Liver (tissue), 9 donors: ENCODE results near the gene MAGEC3. TPM values are rescaled to one million over a fixed set of nuclear protein-coding genes. Genes with fewer than 3 reads are reported as not detected.

Experiments used
- DNase-seq: peaks from one replicate; pipeline ENCODE4 v3.0.0-alpha.2; 2017; ENCODE audit warnings: low spot score
- H3K27ac ChIP-seq, 2 donors: one replicate each; pipeline ENCODE4 v1.7.0; 2013; ENCODE audit warnings: inconsistent platforms in 2 of 2, low read length in 2 of 2, control low read depth in 1 of 2, low read depth in 1 of 2, mild to moderate bottlenecking in 1 of 2
- H3K27me3 ChIP-seq, 4 donors: one replicate each; pipeline versions ENCODE4 v1.6.1 to v1.7.0; 2013; ENCODE audit warnings: low read length in 3 of 4, inconsistent platforms in 1 of 4, mild to moderate bottlenecking in 1 of 4, moderate library complexity in 1 of 4; ENCODE audit not compliant: control insufficient read depth in 4 of 4, insufficient read depth in 4 of 4
- H3K36me3 ChIP-seq, 4 donors: one replicate each; pipeline versions ENCODE4 v1.6.1 to v1.7.0; 2013; ENCODE audit warnings: low read length in 3 of 4, mild to moderate bottlenecking in 3 of 4, low read depth in 1 of 4, moderate library complexity in 1 of 4; ENCODE audit not compliant: control insufficient read depth in 4 of 4, insufficient read depth in 3 of 4
- H3K4me1 ChIP-seq, 4 donors: one replicate each; pipeline versions ENCODE4 v1.6.1 to v1.7.0; 2013; ENCODE audit warnings: low read length in 3 of 4, mild to moderate bottlenecking in 3 of 4, moderate library complexity in 1 of 4; ENCODE audit not compliant: control insufficient read depth in 4 of 4, insufficient read depth in 4 of 4
- H3K4me3 ChIP-seq, 3 donors: one replicate each; pipeline versions ENCODE4 v1.6.1 to v1.7.0; 2013; ENCODE audit warnings: low read length in 3 of 3, control low read depth in 1 of 3, low read depth in 1 of 3, mild to moderate bottlenecking in 1 of 3
- H3K9ac ChIP-seq, 2 donors: one replicate each; pipeline ENCODE4 v1.7.0; 2013; ENCODE audit warnings: low read length in 2 of 2, mild to moderate bottlenecking in 2 of 2, moderate library complexity in 2 of 2, control low read depth in 1 of 2, low read depth in 1 of 2
- H3K9me3 ChIP-seq, 4 donors: one replicate each; pipeline versions ENCODE4 v1.6.1 to v1.7.0; 2013; ENCODE audit warnings: low read length in 3 of 4; ENCODE audit not compliant: control insufficient read depth in 4 of 4
- ATF3 ChIP-seq: IDR thresholded peaks from 2 replicates; pipeline ENCODE4 v1.6.1; 2016; ENCODE audit warnings: antibody characterized with exemption
- CTCF ChIP-seq: fragments of 150-350 bp; IDR thresholded peaks from 2 replicates; pipeline ENCODE4 v1.5.1; 2017; ENCODE audit warnings: improper control_type of control experiment, low read depth, low read length; ENCODE audit not compliant: missing input control
- EGR1 ChIP-seq, 2 donors: IDR thresholded peaks; 2 replicates each; pipeline ENCODE4 v1.6.1; 2016 to 2018; ENCODE audit warnings: antibody characterized with exemption in 2 of 2, low read depth in 2 of 2
- FOXA1 ChIP-seq: IDR thresholded peaks from 2 replicates; pipeline ENCODE4 v1.6.1; 2016; ENCODE audit warnings: antibody characterized with exemption
- FOXA2 ChIP-seq: IDR thresholded peaks from 2 replicates; pipeline ENCODE4 v1.6.1; 2016; ENCODE audit warnings: antibody characterized with exemption
- GABPA ChIP-seq, 2 donors: IDR thresholded peaks in 1 of 2; conservative IDR thresholded peaks in 1 of 2; 2 replicates each; pipeline ENCODE4 v1.6.1; 2016; ENCODE audit warnings: antibody characterized with exemption in 2 of 2, mild to moderate bottlenecking in 1 of 2, moderate library complexity in 1 of 2
- HNF4A ChIP-seq, 2 donors: conservative IDR thresholded peaks; 2 replicates each; pipeline ENCODE4 v1.6.1; 2016; ENCODE audit warnings: antibody characterized with exemption in 2 of 2, mild to moderate bottlenecking in 2 of 2
- HNF4G ChIP-seq: IDR thresholded peaks from 2 replicates; pipeline ENCODE4 v1.6.1; 2016; ENCODE audit warnings: antibody characterized with exemption
- NR2F2 ChIP-seq: IDR thresholded peaks from 2 replicates; pipeline ENCODE4 v1.6.1; 2016; ENCODE audit warnings: antibody characterized with exemption
- RAD21 ChIP-seq, 2 donors: IDR thresholded peaks; 2 replicates each; pipeline ENCODE4 v1.6.1; 2016; ENCODE audit warnings: antibody characterized with exemption in 2 of 2, mild to moderate bottlenecking in 2 of 2
- RXRA ChIP-seq, 2 donors: IDR thresholded peaks; 2 replicates each; pipeline ENCODE4 v1.6.1; 2017 to 2018; ENCODE audit warnings: antibody characterized with exemption in 2 of 2, mild to moderate bottlenecking in 1 of 2
- SP1 ChIP-seq: IDR thresholded peaks from 2 replicates; pipeline ENCODE4 v1.6.1; 2018; ENCODE audit warnings: antibody characterized with exemption, mild to moderate bottlenecking
- TAF1 ChIP-seq: conservative IDR thresholded peaks from 2 replicates; pipeline ENCODE4 v1.6.1; 2016; ENCODE audit warnings: antibody characterized with exemption, mild to moderate bottlenecking
- YY1 ChIP-seq: IDR thresholded peaks from 2 replicates; pipeline ENCODE4 v1.6.1; 2016; ENCODE audit warnings: antibody characterized with exemption, mild to moderate bottlenecking
- WGBS: extraction: QIAGEN DNeasy Blood & Tissue Kit; methylation state at CpG from one replicate; pipeline ENCODE4 v1.1.7; 2013; 5-methylcytosine and 5-hydroxymethylcytosine counted together
- polyA plus RNA-seq, 2 donors: library from polyadenylated mRNA; stranded (reverse) in 1 of 2; unstranded in 1 of 2; fragments of 200-250 nt in 1 of 2; fragments of >200 nt in 1 of 2; fragmentation: Nextera tagmentation in 1 of 2; extraction: Ambion mirVana in 1 of 2; gene quantifications; one replicate each; pipeline versions ENCODE4 v1.2.1 to v1.2.3, GENCODE V29; 2013 to 2015
- total RNA-seq, 2 donors: library from RNA; depleted of rRNA; stranded (reverse); fragments of >200 nt; gene quantifications; one replicate each; pipeline ENCODE4 v1.2.3, GENCODE V29; 2014
- TF ChIP-seq, protein P1 (sequence below): IDR thresholded peaks from 2 replicates; pipeline ENCODE4 v1.6.1; 2016; ENCODE audit warnings: antibody characterized with exemption
- TF ChIP-seq, protein P2 (sequence below): IDR thresholded peaks from 2 replicates; pipeline ENCODE4 v1.6.1; 2016; ENCODE audit warnings: antibody characterized with exemption, mild to moderate bottlenecking
- donor health status: healthy.
- donor health status: healthy.
- donor health status: healthy.
- donor health status: healthy.
- donor health status: healthy.

MAGEC3 gene
- total and polyA plus RNA-seq, 4 donors = not detected

DNA sequence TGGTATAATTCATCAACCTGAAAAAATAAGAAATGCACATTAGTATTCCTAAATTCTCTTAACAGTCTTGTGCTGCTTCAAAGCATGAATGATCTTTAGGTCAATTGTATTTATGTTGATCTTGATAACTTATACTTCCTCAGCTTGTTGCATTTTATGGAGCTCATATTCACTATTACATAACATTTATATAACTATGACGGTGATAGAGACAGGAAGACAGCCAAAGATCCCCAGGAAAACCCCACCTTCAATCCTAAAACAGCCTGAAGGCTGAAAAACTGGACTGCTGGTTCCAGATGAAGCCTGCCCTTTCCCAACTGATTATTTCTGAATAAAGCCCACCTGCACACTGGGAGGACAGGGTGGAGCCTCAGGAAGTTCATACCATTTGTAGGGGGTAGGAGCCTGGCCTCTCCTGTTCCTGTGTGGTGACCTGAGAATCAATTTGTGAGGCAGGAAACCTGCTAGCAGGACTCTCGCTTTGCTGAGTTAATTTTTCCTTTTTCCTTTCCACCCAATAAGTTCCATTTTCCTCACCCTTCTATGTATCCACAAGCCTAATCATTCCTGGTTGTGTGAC, 96.0 kb downstream of the MAGEC3 start:
- Histone ChIP-seq H3K27ac (no peak overlapping the region), H3K9ac (no peak overlapping the region), H3K9me3 (no peaks in the 10 kb centered on the region), H3K27me3 (no peaks in the 10 kb centered on the region), H3K4me1 (no peaks in the 10 kb centered on the region), H3K4me3 (no peak overlapping the region), H3K36me3 (no peaks in the 10 kb centered on the region)
- no peak for TF ChIP-seq HNF4G
- no peak for TF ChIP-seq SP1
- no peak for TF ChIP-seq NR2F2
- no peak for TF ChIP-seq FOXA2
- TF ChIP-seq CTCF = no peak
- TF ChIP-seq HNF4A (conservative IDR thresholded peaks at IDR 0.05) = no peak
- no peak for TF ChIP-seq FOXA1
- TF ChIP-seq RAD21 (IDR thresholded peaks at IDR 0.05) = no peak
- TF ChIP-seq YY1 = no peak
- TF ChIP-seq, protein P1, sequence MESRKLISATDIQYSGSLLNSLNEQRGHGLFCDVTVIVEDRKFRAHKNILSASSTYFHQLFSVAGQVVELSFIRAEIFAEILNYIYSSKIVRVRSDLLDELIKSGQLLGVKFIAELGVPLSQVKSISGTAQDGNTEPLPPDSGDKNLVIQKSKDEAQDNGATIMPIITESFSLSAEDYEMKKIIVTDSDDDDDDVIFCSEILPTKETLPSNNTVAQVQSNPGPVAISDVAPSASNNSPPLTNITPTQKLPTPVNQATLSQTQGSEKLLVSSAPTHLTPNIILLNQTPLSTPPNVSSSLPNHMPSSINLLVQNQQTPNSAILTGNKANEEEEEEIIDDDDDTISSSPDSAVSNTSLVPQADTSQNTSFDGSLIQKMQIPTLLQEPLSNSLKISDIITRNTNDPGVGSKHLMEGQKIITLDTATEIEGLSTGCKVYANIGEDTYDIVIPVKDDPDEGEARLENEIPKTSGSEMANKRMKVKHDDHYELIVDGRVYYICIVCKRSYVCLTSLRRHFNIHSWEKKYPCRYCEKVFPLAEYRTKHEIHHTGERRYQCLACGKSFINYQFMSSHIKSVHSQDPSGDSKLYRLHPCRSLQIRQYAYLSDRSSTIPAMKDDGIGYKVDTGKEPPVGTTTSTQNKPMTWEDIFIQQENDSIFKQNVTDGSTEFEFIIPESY = no peak
- no peak for TF ChIP-seq GABPA (IDR thresholded peaks at IDR 0.05 in 1 of 2, conservative IDR thresholded peaks at IDR 0.05 in 1 of 2)
- TF ChIP-seq EGR1 (IDR thresholded peaks at IDR 0.05; ENCODE audit: low read depth in 2 of 2) = no peak
- 49% methylated on average over 2 of the region's 2 CpGs for WGBS
- DNase-seq = no peak

- no peaks in the 10 kb centered on the region for H3K4me1 ChIP-seq
- no peak overlapping the region for H3K9ac ChIP-seq
- 33% methylated on average over 2 of the region's 2 CpGs for WGBS
- no peak overlapping the region for H3K27ac ChIP-seq
- TF ChIP-seq CTCF = no peak
- no peaks in the 10 kb centered on the region for H3K27me3 ChIP-seq
- H3K9me3 ChIP-seq = no peaks in the 10 kb centered on the region
- no peak overlapping the region for H3K4me3 ChIP-seq
- no peaks in the 10 kb centered on the region for H3K36me3 ChIP-seq
- no peak for DNase-seq
Measured at GRCh38 chrX:141935645-141936044, 97.5 kb downstream of the MAGEC3 start.

GRCh38 chrX:141936080-141936479, 98.0 kb downstream of the MAGEC3 start:
- H3K9ac ChIP-seq = no peak overlapping the region
- no peaks in the 10 kb centered on the region for H3K9me3 ChIP-seq
- H3K4me1 ChIP-seq = no peaks in the 10 kb centered on the region
- no peak overlapping the region for H3K27ac ChIP-seq
- H3K36me3 ChIP-seq = no peaks in the 10 kb centered on the region
- 69% methylated on average over 1 of the region's 1 CpG for WGBS
- H3K4me3 ChIP-seq = no peak overlapping the region
- DNase-seq = no peak
- no peaks in the 10 kb centered on the region for H3K27me3 ChIP-seq
- TF ChIP-seq HNF4G (no peak), EGR1 (IDR thresholded peaks at IDR 0.05; ENCODE audit: low read depth in 2 of 2) (no peak), FOXA2 (no peak), ATF3 (no peak), RXRA (IDR thresholded peaks at IDR 0.05) (no peak), TAF1 (no peak)
- TF ChIP-seq, protein P2, sequence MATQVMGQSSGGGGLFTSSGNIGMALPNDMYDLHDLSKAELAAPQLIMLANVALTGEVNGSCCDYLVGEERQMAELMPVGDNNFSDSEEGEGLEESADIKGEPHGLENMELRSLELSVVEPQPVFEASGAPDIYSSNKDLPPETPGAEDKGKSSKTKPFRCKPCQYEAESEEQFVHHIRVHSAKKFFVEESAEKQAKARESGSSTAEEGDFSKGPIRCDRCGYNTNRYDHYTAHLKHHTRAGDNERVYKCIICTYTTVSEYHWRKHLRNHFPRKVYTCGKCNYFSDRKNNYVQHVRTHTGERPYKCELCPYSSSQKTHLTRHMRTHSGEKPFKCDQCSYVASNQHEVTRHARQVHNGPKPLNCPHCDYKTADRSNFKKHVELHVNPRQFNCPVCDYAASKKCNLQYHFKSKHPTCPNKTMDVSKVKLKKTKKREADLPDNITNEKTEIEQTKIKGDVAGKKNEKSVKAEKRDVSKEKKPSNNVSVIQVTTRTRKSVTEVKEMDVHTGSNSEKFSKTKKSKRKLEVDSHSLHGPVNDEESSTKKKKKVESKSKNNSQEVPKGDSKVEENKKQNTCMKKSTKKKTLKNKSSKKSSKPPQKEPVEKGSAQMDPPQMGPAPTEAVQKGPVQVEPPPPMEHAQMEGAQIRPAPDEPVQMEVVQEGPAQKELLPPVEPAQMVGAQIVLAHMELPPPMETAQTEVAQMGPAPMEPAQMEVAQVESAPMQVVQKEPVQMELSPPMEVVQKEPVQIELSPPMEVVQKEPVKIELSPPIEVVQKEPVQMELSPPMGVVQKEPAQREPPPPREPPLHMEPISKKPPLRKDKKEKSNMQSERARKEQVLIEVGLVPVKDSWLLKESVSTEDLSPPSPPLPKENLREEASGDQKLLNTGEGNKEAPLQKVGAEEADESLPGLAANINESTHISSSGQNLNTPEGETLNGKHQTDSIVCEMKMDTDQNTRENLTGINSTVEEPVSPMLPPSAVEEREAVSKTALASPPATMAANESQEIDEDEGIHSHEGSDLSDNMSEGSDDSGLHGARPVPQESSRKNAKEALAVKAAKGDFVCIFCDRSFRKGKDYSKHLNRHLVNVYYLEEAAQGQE = no peak
- TF ChIP-seq, protein P1 = no peak
